Heart right ventricle (tissue), 16 donors: ENCODE measurements around the gene KCNJ6. TPM values are rescaled to one million over a fixed set of nuclear protein-coding genes. Genes with fewer than 3 reads are reported as not detected.

Source experiments
- ATAC-seq, 8 donors: fragments of 200-7000 bp; cut with Tn5 transposase; one replicate each; pipeline ENCODE4 v1.9.1; 2020; ENCODE audit warnings: mild to moderate bottlenecking in 8 of 8, moderate library complexity in 8 of 8, moderate number of reproducible peaks in 1 of 8
- DNase-seq, 2 donors: peaks; one replicate each; pipeline ENCODE4 v3.0.0-alpha.2; 2020
- H3K27ac ChIP-seq, 10 donors: fragments of 200-600 bp; sonication (generic) in 2 of 10; one replicate each; pipeline versions ENCODE4 v1.5.0 to v1.8.0; 2020 to 2022; ENCODE audit warnings: mild to moderate bottlenecking in 3 of 10
- H3K27me3 ChIP-seq, 7 donors: fragments of 200-600 bp; one replicate each; pipeline ENCODE4 v1.8.0; 2021 to 2022; ENCODE audit warnings: mild to moderate bottlenecking in 2 of 7
- H3K36me3 ChIP-seq, 9 donors: fragments of 200-600 bp; sonication (generic) in 1 of 9; one replicate each; pipeline versions ENCODE4 v1.5.0 to v1.8.0; 2020 to 2022; ENCODE audit warnings: mild to moderate bottlenecking in 2 of 9
- H3K4me1 ChIP-seq, 9 donors: fragments of 200-600 bp; sonication (generic) in 1 of 9; one replicate each; pipeline versions ENCODE4 v1.5.0 to v1.8.0; 2020 to 2022; ENCODE audit warnings: mild to moderate bottlenecking in 4 of 9
- H3K4me3 ChIP-seq, 10 donors: fragments of 200-600 bp; sonication (generic) in 2 of 10; one replicate each; pipeline versions ENCODE4 v1.5.0 to v1.8.0; 2020 to 2022; ENCODE audit warnings: mild to moderate bottlenecking in 7 of 10, moderate library complexity in 2 of 10
- H3K9me3 ChIP-seq, 11 donors: fragments of 200-600 bp in 10 of 11; sonication (generic) in 2 of 11; one replicate each; pipeline versions ENCODE4 v1.5.0 to v1.8.0; 2013 to 2022; ENCODE audit warnings: mild to moderate bottlenecking in 2 of 11, control low read depth in 1 of 11, moderate library complexity in 1 of 11
- WGBS, 2 donors: extraction: QIAGEN DNeasy Blood & Tissue Kit; methylation state at CpG; one replicate each; pipeline ENCODE4 v1.1.7; 2013; ENCODE audit warnings: inconsistent platforms in 1 of 2; 5-methylcytosine and 5-hydroxymethylcytosine counted together
- intact Hi-C, 10 donors: fragments of 100-400 bp; cut with DNase I; formaldehyde crosslinking; loops; one replicate each; pipeline versions ENCODE4 v1.11.1 to v1.14.2; 2022
- polyA plus RNA-seq, 2 donors: library from polyadenylated mRNA; stranded (reverse); fragments of 200-250 nt; gene quantifications; one replicate each; pipeline ENCODE4 v1.2.3, GENCODE V29; 2013
- total RNA-seq, 10 donors: library from RNA; stranded (reverse); fragmentation: NEBNext Ultra II Directional in 3 of 10; extraction: Animal tissue kit (Norgen Biotek cat#: 25700) in 3 of 10; gene quantifications; one replicate each; pipeline versions ENCODE4 v1.2.1 to v1.2.4, GENCODE V29; 2021 to 2023
- TF ChIP-seq, protein P1 (sequence below), 9 donors: fragments of 200-600 bp; sonication (generic) in 2 of 9; IDR thresholded peaks; one replicate each; pipeline versions ENCODE4 v1.5.0 to v1.8.0; 2021 to 2022; ENCODE audit warnings: antibody characterized with exemption in 9 of 9, mild to moderate bottlenecking in 5 of 9, moderate library complexity in 1 of 9
- donor health status: Arrhythmogenic right ventricular cardiomyopathy.
- donor health status: ischemic (EF 13 %, LVEDD 7.1; RV severe dilation, severe dysfunction).
- donor health status: healthy with polysubstance abuse.
- donor health status: DM: no; HTN: yes; CAD: no.
- donor health status: DM: no; HTN: no; CAD: no.
- donor health status: ischemic (EF 25% LVEDD 6.9; RV normal size, moderate dysfunction).
- donor health status: ischemic (EF 25% LVEDD 5.7; RV mildly dilated, moderate dysfunction).
- donor health status: healthy.
- donor health status: DM: yes; HTN: yes; CAD: no.
- donor health status: Ischemic cardiomyopathy.
- donor health status: ischemic (EF 35%, LVEDD 5.7; RV mildly dilated, moderate dysfunction).
- donor health status: nonischemic (EF 11% LVEDD 7.7; RV severe dilation, severe dysfunction).
- donor health status: DM: yes; HTN: yes; CAD: no.
- donor health status: PGD.
- donor health status: ischemic (EF 29% LVEDD 5.4; RV normal size, mild dysfunction).
- donor health status: nonischemic (EF 23%, LVEDD 6.1; RV moderate dilation, normal function).

The KCNJ6 gene
- total and polyA plus RNA-seq, 12 donors: not detected

- ATAC-seq (no peak), DNase-seq (no peak)
- Histone ChIP-seq H3K4me1 (peaks cover 0 to 8% (median 3%) of the 10 kb centered on the region in 9 donors), H3K27ac (no peak overlapping the region), H3K36me3 (no peaks in the 10 kb centered on the region), H3K4me3 (no peak overlapping the region), H3K9me3 (no peaks in the 10 kb centered on the region), H3K27me3 (no peaks in the 10 kb centered on the region)
- TF ChIP-seq, protein P1, sequence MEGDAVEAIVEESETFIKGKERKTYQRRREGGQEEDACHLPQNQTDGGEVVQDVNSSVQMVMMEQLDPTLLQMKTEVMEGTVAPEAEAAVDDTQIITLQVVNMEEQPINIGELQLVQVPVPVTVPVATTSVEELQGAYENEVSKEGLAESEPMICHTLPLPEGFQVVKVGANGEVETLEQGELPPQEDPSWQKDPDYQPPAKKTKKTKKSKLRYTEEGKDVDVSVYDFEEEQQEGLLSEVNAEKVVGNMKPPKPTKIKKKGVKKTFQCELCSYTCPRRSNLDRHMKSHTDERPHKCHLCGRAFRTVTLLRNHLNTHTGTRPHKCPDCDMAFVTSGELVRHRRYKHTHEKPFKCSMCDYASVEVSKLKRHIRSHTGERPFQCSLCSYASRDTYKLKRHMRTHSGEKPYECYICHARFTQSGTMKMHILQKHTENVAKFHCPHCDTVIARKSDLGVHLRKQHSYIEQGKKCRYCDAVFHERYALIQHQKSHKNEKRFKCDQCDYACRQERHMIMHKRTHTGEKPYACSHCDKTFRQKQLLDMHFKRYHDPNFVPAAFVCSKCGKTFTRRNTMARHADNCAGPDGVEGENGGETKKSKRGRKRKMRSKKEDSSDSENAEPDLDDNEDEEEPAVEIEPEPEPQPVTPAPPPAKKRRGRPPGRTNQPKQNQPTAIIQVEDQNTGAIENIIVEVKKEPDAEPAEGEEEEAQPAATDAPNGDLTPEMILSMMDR (IDR thresholded peaks at IDR 0.05): no peak
- intact Hi-C loops: loop anchor here in 2 of 10 donors (10.0 kb wide), 2 partner anchors 323 to 363 kb away; partner anchors contain the start of gene VPS26C (in 1 of the 2)
- 77 to 81% methylated on average over 5 of the region's 5 CpGs for WGBS, 2 donors
Measured at GRCh38 chr21:37587635-37588177, 328.6 kb downstream of the KCNJ6 start.

GRCh38 chr21:37587203-37587602 is 329.1 kb downstream of the KCNJ6 start:
- peaks cover 0 to 7% (median 0%) of the 10 kb centered on the region in 9 donors for H3K4me1 ChIP-seq
- no peak for DNase-seq
- H3K27me3 ChIP-seq: no peaks in the 10 kb centered on the region
- intact Hi-C loops: loop anchor here in 2 of 10 donors (10.0 kb wide), 2 partner anchors 322 to 362 kb away; partner anchors contain the start of gene VPS26C (in 1 of the 2)
- no peak overlapping the region for H3K4me3 ChIP-seq
- TF ChIP-seq, protein P1 (IDR thresholded peaks at IDR 0.05): no peak
- no peaks in the 10 kb centered on the region for H3K36me3 ChIP-seq
- H3K9me3 ChIP-seq: no peaks in the 10 kb centered on the region
- no peak for ATAC-seq
- 93 to 95% methylated on average over 4 of the region's 4 CpGs for WGBS, 2 donors
- H3K27ac ChIP-seq: no peak overlapping the region

DNA sequence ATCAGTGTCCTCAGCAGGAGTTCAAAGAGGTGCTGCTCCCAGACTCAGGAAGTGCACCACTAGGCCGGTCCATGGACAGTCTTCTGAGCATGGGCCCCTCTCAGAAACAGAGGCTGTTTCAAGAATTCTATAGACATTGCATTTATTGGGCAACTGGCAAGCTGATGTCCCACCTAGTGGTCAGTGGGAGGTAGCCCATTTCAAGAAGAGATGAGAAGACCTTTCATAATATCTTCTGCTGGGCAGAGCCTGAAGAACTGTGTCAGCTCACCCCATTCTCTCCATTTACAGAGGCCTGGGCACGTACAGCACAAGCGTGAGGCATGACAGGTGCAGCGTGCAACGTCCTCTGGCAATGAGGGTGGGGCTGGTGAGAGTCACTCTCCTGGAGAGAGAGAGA is 333.7 kb downstream of the KCNJ6 start:
- no peaks in the 10 kb centered on the region for H3K27me3 ChIP-seq
- H3K27ac ChIP-seq: no peak overlapping the region
- 39 to 43% methylated on average over 5 of the region's 5 CpGs for WGBS, 2 donors
- TF ChIP-seq, protein P1 (IDR thresholded peaks at IDR 0.05): peak; percentile 39 to 75 (median 66)
- H3K4me1 ChIP-seq: peaks cover 0 to 13% (median 0%) of the 10 kb centered on the region in 9 donors
- no peaks in the 10 kb centered on the region for H3K36me3 ChIP-seq
- DNase-seq: peak in 1 of 2 donors; percentile 39
- peaks cover 0 to 21% (median 13%) of the 10 kb centered on the region in 11 donors for H3K9me3 ChIP-seq
- peak in 7 of 8 donors; percentile 51 to 81 (median 77) for ATAC-seq
- intact Hi-C loops: loop anchor here in 2 of 10 donors (10.0 kb wide), 2 partner anchors 318 to 358 kb away; partner anchors contain the start of gene VPS26C (in 1 of the 2)
- no peak overlapping the region for H3K4me3 ChIP-seq

DNA sequence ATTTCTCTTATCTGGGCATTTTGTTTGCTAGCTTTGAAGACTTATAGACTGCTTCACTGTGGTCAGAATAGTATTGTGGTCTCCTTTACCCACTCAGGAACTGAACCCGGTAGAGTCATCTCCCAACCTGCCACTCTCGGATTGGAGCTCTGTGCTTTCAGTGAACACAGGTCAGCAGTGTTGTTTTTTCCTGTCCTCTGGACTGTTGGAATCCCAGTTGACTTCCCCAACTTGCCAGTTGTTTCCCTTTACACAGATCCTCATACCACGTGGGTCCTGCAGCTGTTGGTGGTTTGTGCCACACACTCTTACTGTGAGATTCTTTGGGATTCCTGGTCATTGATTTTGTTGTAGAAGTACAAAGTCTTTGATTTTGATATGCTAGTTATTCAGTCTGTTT is 335.6 kb downstream of the KCNJ6 start:
- H3K27me3 ChIP-seq: no peaks in the 10 kb centered on the region
- ATAC-seq (peak in 3 of 8 donors; percentile 25 to 61 (median 33)), DNase-seq (no peak)
- intact Hi-C loops: loop anchor here in 2 of 10 donors (10.0 kb wide), 2 partner anchors 316 to 356 kb away; partner anchors contain the start of gene VPS26C (in 1 of the 2)
- no peak overlapping the region for H3K27ac ChIP-seq
- TF ChIP-seq, protein P1 (IDR thresholded peaks at IDR 0.05): no peak
- no peaks in the 10 kb centered on the region for H3K36me3 ChIP-seq
- WGBS, 2 donors: 52 to 57% methylated on average over 3 of the region's 3 CpGs
- peaks cover 0 to 24% (median 13%) of the 10 kb centered on the region in 11 donors for H3K9me3 ChIP-seq
- H3K4me1 ChIP-seq: peaks cover 0 to 13% (median 0%) of the 10 kb centered on the region in 9 donors
- H3K4me3 ChIP-seq: no peak overlapping the region
